SJSA1 (cell line): ENCODE results near the gene DENND6A. TPM values are rescaled to one million over a fixed set of nuclear protein-coding genes. Genes with fewer than 3 reads are reported as not detected.
"Not testable (repeated sequence)": the region's sequence is repeated elsewhere in the genome, so short reads cannot be mapped to it uniquely, and the experiment has no call there.

ENCODE experiments used
- DNase-seq, 2 experiments: peaks; one replicate each; pipeline ENCODE4 v3.0.0-alpha.2; 2015 to 2020; ENCODE audit warnings: low spot score in 2 of 2, low read depth in 1 of 2
- H3K27ac ChIP-seq: fragments of 250-450 bp; sonication (Bioruptor Pico); 2 replicates; pipeline ENCODE4 v1.5.1; 2020; ENCODE audit warnings: mild to moderate bottlenecking, moderate library complexity
- H3K27me3 ChIP-seq: fragments of 250-450 bp; sonication (Bioruptor Pico); replicated peaks from 2 replicates; pipeline ENCODE4 v1.5.1; 2020; ENCODE audit warnings: mild to moderate bottlenecking, moderate library complexity
- H3K36me3 ChIP-seq: fragments of 250-450 bp; sonication (Bioruptor Pico); 2 replicates; pipeline ENCODE4 v1.5.1; 2020; ENCODE audit warnings: mild to moderate bottlenecking
- H3K4me1 ChIP-seq: fragments of 250-450 bp; sonication (Bioruptor Pico); replicated peaks from 2 replicates; pipeline ENCODE4 v1.6.1; 2021; ENCODE audit warnings: mild to moderate bottlenecking
- H3K4me3 ChIP-seq: fragments of 250-450 bp; sonication (Bioruptor Pico); 2 replicates; pipeline ENCODE4 v1.5.1; 2020; ENCODE audit warnings: mild to moderate bottlenecking
- H3K9me3 ChIP-seq: fragments of 250-450 bp; sonication (Bioruptor Pico); replicated peaks from 2 replicates; pipeline ENCODE4 v1.5.1; 2020; ENCODE audit warnings: mild to moderate bottlenecking
- total RNA-seq: library from RNA; depleted of rRNA; stranded (reverse); fragments of >200 nt; shearing (Covaris generic); gene quantifications from 2 replicates; pipeline ENCODE4 v1.2.3, GENCODE V29; 2014

Gene DENND6A
- total RNA-seq, 1 experiment from 2014 or later = 18.6 TPM

- H3K36me3 ChIP-seq = peaks cover 30% of the 10 kb centered on the region
- no peak for DNase-seq
- no peaks in the 10 kb centered on the region for H3K9me3 ChIP-seq
- H3K4me3 ChIP-seq = no peak overlapping the region
- H3K27ac ChIP-seq = no peak overlapping the region
- no peaks in the 10 kb centered on the region for H3K4me1 ChIP-seq
- no peaks in the 10 kb centered on the region for H3K27me3 ChIP-seq
These were observed 45.5 kb downstream of the DENND6A start for GRCh38 chr3:57647292-57647940.

- Histone ChIP-seq H3K4me3 (no peak overlapping the region), H3K36me3 (peaks cover 34% of the 10 kb centered on the region), H3K27ac (no peak overlapping the region), H3K27me3 (no peaks in the 10 kb centered on the region), H3K4me1 (no peaks in the 10 kb centered on the region), H3K9me3 (no peaks in the 10 kb centered on the region)
- DNase-seq = no peak
These were observed 46.2 kb downstream of the DENND6A start for GRCh38 chr3:57646723-57647122.

GRCh38 chr3:57644740-57645139 is 48.1 kb downstream of the DENND6A start:
- DNase-seq = no peak
- Histone ChIP-seq H3K27ac (no peak overlapping the region), H3K36me3 (peaks cover 37% of the 10 kb centered on the region), H3K27me3 (no peaks in the 10 kb centered on the region), H3K4me3 (no peak overlapping the region), H3K4me1 (no peaks in the 10 kb centered on the region), H3K9me3 (no peaks in the 10 kb centered on the region)

GRCh38 chr3:57637391-57637790 is 55.5 kb downstream of the DENND6A start:
- Histone ChIP-seq H3K27me3 (no peaks in the 10 kb centered on the region), H3K27ac (no peak overlapping the region), H3K4me3 (no peak overlapping the region), H3K9me3 (no peaks in the 10 kb centered on the region), H3K4me1 (no peaks in the 10 kb centered on the region), H3K36me3 (peaks cover 37% of the 10 kb centered on the region)
- no peak for DNase-seq

GRCh38 chr3:57634259-57634658 is 58.6 kb downstream of the DENND6A start:
- not testable (repeated sequence) for DNase-seq, H3K27me3 ChIP-seq, H3K27ac ChIP-seq, H3K4me3 ChIP-seq, H3K4me1 ChIP-seq, H3K9me3 ChIP-seq
- H3K36me3 ChIP-seq = peaks cover 33% of the 10 kb centered on the region

DNA sequence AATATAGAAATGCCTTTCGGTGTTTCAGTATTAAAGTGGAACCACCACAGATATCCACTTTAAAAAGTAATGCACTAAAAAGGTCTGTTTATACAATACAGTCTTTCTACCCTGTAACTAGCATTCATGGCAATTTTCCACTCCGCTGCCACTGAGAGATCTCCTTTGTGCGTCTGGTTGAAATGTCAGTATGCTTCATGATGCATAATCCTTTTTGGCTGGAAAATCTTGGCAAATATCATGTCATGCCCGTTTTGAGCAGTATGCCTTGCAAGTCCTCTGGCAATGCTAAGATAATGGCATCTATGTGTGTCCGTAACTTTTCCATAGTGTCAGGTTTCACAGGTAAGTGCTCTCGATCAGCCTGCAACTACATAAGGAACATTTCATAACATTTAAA is 64.9 kb downstream of the DENND6A start:
- Histone ChIP-seq H3K27ac (no peak overlapping the region), H3K9me3 (no peaks in the 10 kb centered on the region), H3K27me3 (no peaks in the 10 kb centered on the region), H3K4me1 (no peaks in the 10 kb centered on the region), H3K36me3 (peaks cover 48% of the 10 kb centered on the region), H3K4me3 (no peak overlapping the region)
- no peak for DNase-seq

GRCh38 chr3:57624801-57625200 is 68.1 kb downstream of the DENND6A start:
- H3K36me3 ChIP-seq = peaks cover 32% of the 10 kb centered on the region
- H3K9me3 ChIP-seq = no peaks in the 10 kb centered on the region
- H3K27me3 ChIP-seq = no peaks in the 10 kb centered on the region
- no peak overlapping the region for H3K4me3 ChIP-seq
- no peaks in the 10 kb centered on the region for H3K4me1 ChIP-seq
- H3K27ac ChIP-seq = no peak overlapping the region
- DNase-seq = no peak

GRCh38 chr3:57622362-57622761 is 70.5 kb downstream of the DENND6A start:
- DNase-seq = no peak

GRCh38 chr3:57617739-57618138 is 75.1 kb downstream of the DENND6A start:
- no peak overlapping the region for H3K4me3 ChIP-seq
- H3K27ac ChIP-seq = no peak overlapping the region
- no peak for DNase-seq
- no peaks in the 10 kb centered on the region for H3K9me3 ChIP-seq
- no peaks in the 10 kb centered on the region for H3K36me3 ChIP-seq
- no peaks in the 10 kb centered on the region for H3K4me1 ChIP-seq
- H3K27me3 ChIP-seq = no peaks in the 10 kb centered on the region

More at GRCh38 chr3:57622362-57622761, 70.5 kb downstream of the DENND6A start:
- Histone ChIP-seq H3K27ac (no peak overlapping the region), H3K9me3 (no peaks in the 10 kb centered on the region), H3K4me1 (no peaks in the 10 kb centered on the region), H3K36me3 (peaks cover 14% of the 10 kb centered on the region), H3K27me3 (no peaks in the 10 kb centered on the region), H3K4me3 (no peak overlapping the region)

DNA sequence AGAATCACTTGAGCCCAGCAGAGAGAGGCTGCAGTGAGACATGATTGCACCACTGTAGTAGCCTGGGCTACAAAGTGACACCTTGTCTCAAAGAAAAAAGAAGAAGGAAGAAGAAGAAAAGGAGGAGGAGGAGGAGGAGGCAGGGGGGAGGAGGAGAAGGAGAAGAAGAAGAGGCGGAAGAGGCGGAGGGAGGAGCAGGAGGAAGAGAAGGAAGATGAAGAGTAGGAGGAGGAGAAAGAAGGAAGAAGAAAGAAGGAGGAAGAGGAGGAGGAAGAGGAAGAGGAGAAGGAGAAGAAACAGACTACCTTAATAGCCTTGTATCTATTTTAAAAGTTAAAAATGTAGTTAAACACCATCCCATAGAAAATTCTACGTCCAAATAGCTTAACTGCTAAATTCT is 76.6 kb downstream of the DENND6A start:
- DNase-seq = no peak
- Histone ChIP-seq H3K9me3 (no peaks in the 10 kb centered on the region), H3K36me3 (no peaks in the 10 kb centered on the region), H3K4me1 (no peaks in the 10 kb centered on the region), H3K4me3 (no peak overlapping the region), H3K27me3 (no peaks in the 10 kb centered on the region), H3K27ac (no peak overlapping the region)

DNA sequence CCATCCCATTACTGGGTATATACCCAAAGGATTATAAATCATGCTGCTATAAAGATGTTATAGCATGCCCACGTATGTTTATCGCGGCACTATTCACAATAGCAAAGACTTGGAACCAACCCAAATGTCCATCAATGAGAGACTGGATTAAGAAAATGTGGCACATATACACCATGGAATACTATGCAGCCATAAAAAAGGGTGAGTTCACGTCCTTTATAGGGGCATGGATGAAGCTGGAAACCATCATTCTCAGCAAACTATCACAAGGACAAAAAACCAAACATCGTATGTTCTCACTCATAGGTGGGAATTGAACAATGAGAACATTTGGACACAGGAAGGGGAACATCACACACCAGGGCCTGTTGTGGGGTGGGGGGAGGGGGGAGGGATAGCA is 81.0 kb downstream of the DENND6A start:
- not testable (repeated sequence) for H3K4me1 ChIP-seq, H3K36me3 ChIP-seq, H3K4me3 ChIP-seq, H3K27me3 ChIP-seq, DNase-seq, H3K27ac ChIP-seq, H3K9me3 ChIP-seq

DNA sequence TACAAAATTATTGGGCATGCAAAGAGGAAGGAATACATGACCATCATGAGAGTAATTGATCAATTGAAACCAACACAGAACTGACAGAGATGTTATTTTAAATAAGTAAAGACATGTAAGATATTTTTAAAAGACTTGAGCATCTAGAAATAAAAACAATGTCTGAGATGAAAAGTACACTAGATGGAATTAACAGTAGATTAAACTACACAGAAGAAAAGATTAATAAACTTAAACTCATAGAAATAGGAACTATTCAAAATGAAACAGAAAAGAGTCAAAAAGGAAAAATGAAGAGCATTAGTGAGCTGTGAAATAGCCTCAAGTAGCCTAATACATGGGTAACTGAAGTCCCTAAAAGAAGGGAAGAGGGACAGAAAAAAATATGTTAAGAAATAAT is 87.2 kb downstream of the DENND6A start:
- no peak for DNase-seq

GRCh38 chr3:57604971-57605370 is 87.9 kb downstream of the DENND6A start:
- Histone ChIP-seq H3K36me3 (no peaks in the 10 kb centered on the region; the same call in 1 of the 2 replicates), H3K4me3 (no peak overlapping the region), H3K27ac (no peak overlapping the region), H3K27me3 (no peaks in the 10 kb centered on the region), H3K9me3 (no peaks in the 10 kb centered on the region), H3K4me1 (no peaks in the 10 kb centered on the region)
- no peak for DNase-seq

More for the DNA sequence above, 87.2 kb downstream of the DENND6A start:
- Histone ChIP-seq H3K27me3 (no peaks in the 10 kb centered on the region), H3K9me3 (no peaks in the 10 kb centered on the region), H3K36me3 (no peaks in the 10 kb centered on the region; the same call in 1 of the 2 replicates), H3K27ac (no peak overlapping the region), H3K4me1 (no peaks in the 10 kb centered on the region), H3K4me3 (no peak overlapping the region)

- Histone ChIP-seq H3K36me3 (peaks cover 10% of the 10 kb centered on the region), H3K9me3 (no peaks in the 10 kb centered on the region), H3K27ac (no peak overlapping the region), H3K27me3 (no peaks in the 10 kb centered on the region), H3K4me1 (peaks cover 6% of the 10 kb centered on the region; the same call in 1 of the 2 replicates), H3K4me3 (no peak overlapping the region)
- DNase-seq = no peak
These were observed 92.7 kb downstream of the DENND6A start for GRCh38 chr3:57600195-57600594.
